K562 (cell line): Measurements from ENCODE around the gene ZMYND15. TPM values are rescaled to one million over a fixed set of nuclear protein-coding genes. Genes with fewer than 3 reads are reported as not detected.

Experiments
- BCL6 ChIP-seq: fragments of 250-450 bp; sonication (Bioruptor Pico); IDR thresholded peaks from 2 replicates; pipeline ENCODE4 v1.4.0; 2020
- BCOR ChIP-seq: fragments of 450-650 bp; IDR thresholded peaks from 2 replicates; pipeline ENCODE4 v1.6.1; 2016
- CBX5 ChIP-seq: IDR thresholded peaks from 2 replicates; pipeline ENCODE4 v1.6.1; 2014; ENCODE audit warnings: low read depth, borderline replicate concordance
- E2F1 ChIP-seq: sonication (generic); formaldehyde crosslinking; IDR thresholded peaks from 2 replicates; pipeline ENCODE4 v1.8.1; 2023; ENCODE audit warnings: mild to moderate bottlenecking, missing genetic modification reagents, moderate library complexity
- EP300 ChIP-seq: IDR thresholded peaks from 2 replicates; pipeline ENCODE4 v1.6.1; 2012; ENCODE audit warnings: low read length, improper control_type of control experiment
- KLF10 ChIP-seq: fragments of 250-450 bp; sonication (Bioruptor Pico); IDR thresholded peaks from 2 replicates; pipeline ENCODE4 v1.6.1; 2021; ENCODE audit warnings: matching md5 sums
- MLX ChIP-seq, 2 experiments: fragments of 450-650 bp in 1 of 2; sonication (generic) in 1 of 2; formaldehyde crosslinking; conservative IDR thresholded peaks; 2 replicates each; pipeline versions ENCODE4 v1.4.0 to v1.8.1; 2020 to 2022; ENCODE audit warnings: mild to moderate bottlenecking in 1 of 2, missing genetic modification reagents in 1 of 2
- MYC ChIP-seq, 2 experiments: fragments of 250-450 bp in 1 of 2; sonication (Bioruptor Pico) in 1 of 2; IDR thresholded peaks; 2 replicates each; pipeline versions ENCODE4 v1.5.1 to v1.6.1; 2012 to 2021; ENCODE audit warnings: low read depth in 2 of 2, borderline replicate concordance in 1 of 2, improper control_type of control experiment in 1 of 2, low read length in 1 of 2, mild to moderate bottlenecking in 1 of 2, moderate library complexity in 1 of 2
- POLR2H ChIP-seq: IDR thresholded peaks from 2 replicates; pipeline ENCODE4 v1.6.1; 2016; ENCODE audit warnings: missing genetic modification characterization, low read depth, mild to moderate bottlenecking, control low read depth, missing compliant biosample characterization, moderate library complexity
- STAT5B ChIP-seq: fragments of 250-450 bp; sonication (Bioruptor Pico); IDR thresholded peaks from 2 replicates; pipeline ENCODE4 v1.8.0; 2021; ENCODE audit warnings: mild to moderate bottlenecking, inconsistent platforms
- ZNF12 ChIP-seq: sonication (generic); formaldehyde crosslinking; IDR thresholded peaks from 2 replicates; pipeline ENCODE4 v1.4.0; 2020; ENCODE audit warnings: mild to moderate bottlenecking, missing genetic modification reagents
- ZNF165 ChIP-seq: fragments of 250-450 bp; sonication (Bioruptor Pico); IDR thresholded peaks from 2 replicates; pipeline ENCODE4 v1.4.0; 2020; ENCODE audit warnings: borderline replicate concordance
- ZSCAN32 ChIP-seq: fragments of 450-650 bp; formaldehyde crosslinking; IDR thresholded peaks from 2 replicates; pipeline ENCODE4 v1.4.0; 2020; ENCODE audit warnings: mild to moderate bottlenecking, moderate library complexity
- polyA plus RNA-seq, 8 experiments: library from polyadenylated mRNA; depleted of rRNA in 4 of 8; stranded (reverse) in 5 of 8; unstranded in 3 of 8; fragments of >200 nt; fragmentation: Nextera tagmentation in 2 of 8; fragmentation: Illumina TruSeq in 1 of 8; extraction: Ambion mirVana in 2 of 8; extraction: Trizol in 1 of 8; gene quantifications; 2 replicates each; pipeline versions ENCODE4 v1.2.1 to v1.2.3, GENCODE V29; 2011 to 2014; ENCODE audit warnings: inconsistent platforms in 1 of 8, missing spikeins in 1 of 8
- total RNA-seq, 7 experiments: library from RNA; depleted of rRNA in 6 of 7; stranded (reverse); fragments of >200 nt in 6 of 7; fragmentation: Illumina TruSeq in 2 of 7; extraction: Trizol in 2 of 7; gene quantifications; 2 replicates each; pipeline versions ENCODE4 v1.2.1 to v1.2.3, GENCODE V29; 2011 to 2021; ENCODE audit warnings: low replicate concordance in 1 of 7
- TF ChIP-seq, protein P1 (sequence below): IDR thresholded peaks from 3 replicates; pipeline ENCODE4 v1.6.1; 2011; ENCODE audit warnings: borderline replicate concordance, mild to moderate bottlenecking, moderate library complexity; ENCODE audit not compliant: insufficient read length; ENCODE audit errors: extremely low read depth
- TF ChIP-seq, protein P2 (sequence below): fragments of 250-450 bp; sonication (Bioruptor Pico); IDR thresholded peaks from 2 replicates; pipeline ENCODE4 v1.5.0; 2021
- TF ChIP-seq, protein P3 (sequence below): sonication (generic); formaldehyde crosslinking; IDR thresholded peaks from 2 replicates; pipeline ENCODE4 v1.8.1; 2023; ENCODE audit warnings: missing genetic modification reagents, mild to moderate bottlenecking, borderline replicate concordance

The ZMYND15 gene
- total and polyA plus RNA-seq, 9 of the 15 experiments (the other 6 are each of a cell fraction or from before 2014, with no cell fraction given), result 0.09 TPM; not detected in 8

GRCh38 chr17:4789951-4790704 lies 50.5 kb downstream of the ZMYND15 start (continued):
- no peak for TF ChIP-seq ZSCAN32 (CRISPR knock-in tag)
- no peak for TF ChIP-seq KLF10 (CRISPR knock-in tag)
- TF ChIP-seq MLX (CRISPR knock-in tag; conservative IDR thresholded peaks at IDR 0.05), result no peak
- TF ChIP-seq, protein P1, sequence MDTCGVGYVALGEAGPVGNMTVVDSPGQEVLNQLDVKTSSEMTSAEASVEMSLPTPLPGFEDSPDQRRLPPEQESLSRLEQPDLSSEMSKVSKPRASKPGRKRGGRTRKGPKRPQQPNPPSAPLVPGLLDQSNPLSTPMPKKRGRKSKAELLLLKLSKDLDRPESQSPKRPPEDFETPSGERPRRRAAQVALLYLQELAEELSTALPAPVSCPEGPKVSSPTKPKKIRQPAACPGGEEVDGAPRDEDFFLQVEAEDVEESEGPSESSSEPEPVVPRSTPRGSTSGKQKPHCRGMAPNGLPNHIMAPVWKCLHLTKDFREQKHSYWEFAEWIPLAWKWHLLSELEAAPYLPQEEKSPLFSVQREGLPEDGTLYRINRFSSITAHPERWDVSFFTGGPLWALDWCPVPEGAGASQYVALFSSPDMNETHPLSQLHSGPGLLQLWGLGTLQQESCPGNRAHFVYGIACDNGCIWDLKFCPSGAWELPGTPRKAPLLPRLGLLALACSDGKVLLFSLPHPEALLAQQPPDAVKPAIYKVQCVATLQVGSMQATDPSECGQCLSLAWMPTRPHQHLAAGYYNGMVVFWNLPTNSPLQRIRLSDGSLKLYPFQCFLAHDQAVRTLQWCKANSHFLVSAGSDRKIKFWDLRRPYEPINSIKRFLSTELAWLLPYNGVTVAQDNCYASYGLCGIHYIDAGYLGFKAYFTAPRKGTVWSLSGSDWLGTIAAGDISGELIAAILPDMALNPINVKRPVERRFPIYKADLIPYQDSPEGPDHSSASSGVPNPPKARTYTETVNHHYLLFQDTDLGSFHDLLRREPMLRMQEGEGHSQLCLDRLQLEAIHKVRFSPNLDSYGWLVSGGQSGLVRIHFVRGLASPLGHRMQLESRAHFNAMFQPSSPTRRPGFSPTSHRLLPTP, result no peak
- TF ChIP-seq, protein P2, sequence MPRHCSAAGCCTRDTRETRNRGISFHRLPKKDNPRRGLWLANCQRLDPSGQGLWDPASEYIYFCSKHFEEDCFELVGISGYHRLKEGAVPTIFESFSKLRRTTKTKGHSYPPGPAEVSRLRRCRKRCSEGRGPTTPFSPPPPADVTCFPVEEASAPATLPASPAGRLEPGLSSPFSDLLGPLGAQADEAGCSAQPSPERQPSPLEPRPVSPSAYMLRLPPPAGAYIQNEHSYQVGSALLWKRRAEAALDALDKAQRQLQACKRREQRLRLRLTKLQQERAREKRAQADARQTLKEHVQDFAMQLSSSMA (CRISPR knock-in tag), result 0 out of 2 replicates have a peak, but pooled peaks have one; percentile 12
- TF ChIP-seq ZNF165, result no peak
- no peak for TF ChIP-seq BCOR
- TF ChIP-seq, protein P3, sequence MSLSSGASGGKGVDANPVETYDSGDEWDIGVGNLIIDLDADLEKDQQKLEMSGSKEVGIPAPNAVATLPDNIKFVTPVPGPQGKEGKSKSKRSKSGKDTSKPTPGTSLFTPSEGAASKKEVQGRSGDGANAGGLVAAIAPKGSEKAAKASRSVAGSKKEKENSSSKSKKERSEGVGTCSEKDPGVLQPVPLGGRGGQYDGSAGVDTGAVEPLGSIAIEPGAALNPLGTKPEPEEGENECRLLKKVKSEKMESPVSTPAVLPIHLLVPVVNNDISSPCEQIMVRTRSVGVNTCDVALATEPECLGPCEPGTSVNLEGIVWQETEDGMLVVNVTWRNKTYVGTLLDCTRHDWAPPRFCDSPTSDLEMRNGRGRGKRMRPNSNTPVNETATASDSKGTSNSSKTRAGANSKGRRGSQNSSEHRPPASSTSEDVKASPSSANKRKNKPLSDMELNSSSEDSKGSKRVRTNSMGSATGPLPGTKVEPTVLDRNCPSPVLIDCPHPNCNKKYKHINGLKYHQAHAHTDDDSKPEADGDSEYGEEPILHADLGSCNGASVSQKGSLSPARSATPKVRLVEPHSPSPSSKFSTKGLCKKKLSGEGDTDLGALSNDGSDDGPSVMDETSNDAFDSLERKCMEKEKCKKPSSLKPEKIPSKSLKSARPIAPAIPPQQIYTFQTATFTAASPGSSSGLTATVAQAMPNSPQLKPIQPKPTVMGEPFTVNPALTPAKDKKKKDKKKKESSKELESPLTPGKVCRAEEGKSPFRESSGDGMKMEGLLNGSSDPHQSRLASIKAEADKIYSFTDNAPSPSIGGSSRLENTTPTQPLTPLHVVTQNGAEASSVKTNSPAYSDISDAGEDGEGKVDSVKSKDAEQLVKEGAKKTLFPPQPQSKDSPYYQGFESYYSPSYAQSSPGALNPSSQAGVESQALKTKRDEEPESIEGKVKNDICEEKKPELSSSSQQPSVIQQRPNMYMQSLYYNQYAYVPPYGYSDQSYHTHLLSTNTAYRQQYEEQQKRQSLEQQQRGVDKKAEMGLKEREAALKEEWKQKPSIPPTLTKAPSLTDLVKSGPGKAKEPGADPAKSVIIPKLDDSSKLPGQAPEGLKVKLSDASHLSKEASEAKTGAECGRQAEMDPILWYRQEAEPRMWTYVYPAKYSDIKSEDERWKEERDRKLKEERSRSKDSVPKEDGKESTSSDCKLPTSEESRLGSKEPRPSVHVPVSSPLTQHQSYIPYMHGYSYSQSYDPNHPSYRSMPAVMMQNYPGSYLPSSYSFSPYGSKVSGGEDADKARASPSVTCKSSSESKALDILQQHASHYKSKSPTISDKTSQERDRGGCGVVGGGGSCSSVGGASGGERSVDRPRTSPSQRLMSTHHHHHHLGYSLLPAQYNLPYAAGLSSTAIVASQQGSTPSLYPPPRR (CRISPR knock-in tag), result no peak
- TF ChIP-seq MYC (IDR thresholded peaks at IDR 0.05; ENCODE audit: low read depth, low read length), result peak; percentile 84
- no peak for TF ChIP-seq MYC (CRISPR knock-in tag; IDR thresholded peaks at IDR 0.05; ENCODE audit: borderline replicate concordance, low read depth)
- no peak for TF ChIP-seq POLR2H (tag)
- no peak for TF ChIP-seq STAT5B (CRISPR knock-in tag)
- peak; percentile 91 for TF ChIP-seq E2F1 (CRISPR knock-in tag)
- no peak for TF ChIP-seq CBX5
- TF ChIP-seq EP300, result no peak
- TF ChIP-seq ZNF12, result no peak
- TF ChIP-seq BCL6 (CRISPR knock-in tag), result no peak
